Caco-2 (cell line): ENCODE data around the gene TMEM254. TPM values are rescaled to one million over a fixed set of nuclear protein-coding genes. Genes with fewer than 3 reads are reported as not detected.

Experiments
- BruUV-seq: library from RNA; stranded (reverse); fragments of 400-500 nt; replicated peaks from 2 replicates; lab custom pipeline; 2021; lab: Mats Ljungman, UMichigan
- CTCF ChIA-PET: fragments of 300-600 bp; sonication (Branson Sonifier 250); formaldehyde crosslinking; loops from one replicate; lab custom pipeline; 2022; ENCODE audit warnings: antibody characterized with exemption; lab: Charles Lee
- POLR2A ChIA-PET: fragments of 300-600 bp; sonication (Branson Sonifier 250); formaldehyde crosslinking; loops from one replicate; lab custom pipeline; 2022; ENCODE audit warnings: antibody characterized with exemption; lab: Charles Lee
- DNase-seq, 2 experiments: peaks; one replicate each; pipeline versions ENCODE4 v3.0.0 to v3.0.0-alpha.2; 2020 to 2022
- H3K27me3 ChIP-seq: replicated peaks from 2 replicates; pipeline ENCODE4 v1.6.0; 2011; ENCODE audit warnings: low read length; ENCODE audit not compliant: control insufficient read depth, insufficient read depth
- H3K36me3 ChIP-seq: 2 replicates; pipeline ENCODE4 v1.5.1; 2011; ENCODE audit warnings: low read length; ENCODE audit not compliant: control insufficient read depth, insufficient read depth
- H3K4me1 ChIP-seq: fragments of 250-450 bp; sonication (Bioruptor Pico); 2 replicates; pipeline ENCODE4 v1.5.1; 2020; ENCODE audit warnings: mild to moderate bottlenecking
- H3K4me3 ChIP-seq: 2 replicates; pipeline ENCODE4 v1.5.1; 2011; ENCODE audit warnings: low read depth, mild to moderate bottlenecking, control low read depth, low read length
- H3K9me3 ChIP-seq: fragments of 250-450 bp; sonication (Bioruptor Pico); 2 replicates; pipeline ENCODE4 v1.5.1; 2020; ENCODE audit warnings: mild to moderate bottlenecking, moderate library complexity
- H3K27ac Mint-ChIP-seq: one replicate; pipeline ENCODE4 v1.8.0; 2022; ENCODE audit warnings: mixed read lengths; ENCODE audit not compliant: unreplicated experiment
- H3K27me3 Mint-ChIP-seq: one replicate; pipeline ENCODE4 v1.8.0; 2022; ENCODE audit warnings: mixed read lengths; ENCODE audit not compliant: insufficient read depth, unreplicated experiment
- H3K36me3 Mint-ChIP-seq: one replicate; pipeline ENCODE4 v1.8.0; 2022; ENCODE audit warnings: mild to moderate bottlenecking, mixed read lengths; ENCODE audit not compliant: insufficient read depth, unreplicated experiment
- H3K4me1 Mint-ChIP-seq: one replicate; pipeline ENCODE4 v1.8.0; 2022; ENCODE audit warnings: low read depth, mixed read lengths; ENCODE audit not compliant: unreplicated experiment
- H3K4me3 Mint-ChIP-seq: one replicate; pipeline ENCODE4 v1.8.0; 2022; ENCODE audit warnings: mild to moderate bottlenecking, moderate library complexity, mixed read lengths; ENCODE audit not compliant: unreplicated experiment
- H3K9me3 Mint-ChIP-seq: one replicate; pipeline ENCODE4 v1.8.0; 2022; ENCODE audit warnings: mixed read lengths; ENCODE audit not compliant: unreplicated experiment
- CTCF ChIP-seq, 2 experiments: fragments of 200-600 bp in 1 of 2; IDR thresholded peaks; 1 replicate in 1 of 2; 2 replicates in 1 of 2; pipeline versions ENCODE4 v1.5.1 to v1.8.0; 2011 to 2022; ENCODE audit warnings: antibody characterized with exemption in 1 of 2, control low read depth in 1 of 2, inconsistent platforms in 1 of 2, low read depth in 1 of 2, low read length in 1 of 2, mild to moderate bottlenecking in 1 of 2, moderate library complexity in 1 of 2; ENCODE audit not compliant: insufficient read depth in 1 of 2, severe bottlenecking in 1 of 2, unreplicated experiment in 1 of 2
- intact Hi-C: fragments of 100-400 bp; cut with micrococcal nuclease; formaldehyde crosslinking; loops from one replicate; pipeline ENCODE4 v1.10.0; 2022; ENCODE audit not compliant: unreplicated experiment
- total RNA-seq: library from RNA; stranded (reverse); gene quantifications from 2 replicates; pipeline ENCODE4 v1.2.3, GENCODE V29; 2022

The TMEM254 gene
- total RNA-seq, 1 experiment from 2014 or later: 27.4 TPM

- no peak overlapping the region for H3K4me3 ChIP-seq
- Mint-ChIP-seq H3K36me3 (peaks cover 20% of the 10 kb centered on the region), H3K9me3 (no peaks in the 10 kb centered on the region), H3K27me3 (peaks cover 2% of the 10 kb centered on the region), H3K4me1 (peaks cover under 1% of the 10 kb centered on the region), H3K4me3 (no peak overlapping the region), H3K27ac (no peak overlapping the region)
- no peaks in the 10 kb centered on the region for H3K27me3 ChIP-seq
- TF ChIP-seq CTCF (IDR thresholded peaks at IDR 0.05; ENCODE audit: insufficient read depth in 1 of 2, low read depth in 1 of 2, low read length in 1 of 2, severe bottlenecking in 1 of 2, unreplicated experiment in 1 of 2): no peak
- no peaks in the 10 kb centered on the region for H3K36me3 ChIP-seq
- H3K9me3 ChIP-seq: no peaks in the 10 kb centered on the region
- ChIA-PET CTCF (no interaction called here), POLR2A (no interaction called here)
- intact Hi-C loops: no loop called here
- DNase-seq: no peak
- no peaks in the 10 kb centered on the region for H3K4me1 ChIP-seq
- BruUV-seq: no TSS peak
These were observed 60.8 kb downstream of the TMEM254 start for GRCh38 chr10:80139265-80139664.

- H3K27ac Mint-ChIP-seq: no peak overlapping the region
- TF ChIP-seq CTCF (IDR thresholded peaks at IDR 0.05; ENCODE audit: insufficient read depth in 1 of 2, low read depth in 1 of 2, low read length in 1 of 2, severe bottlenecking in 1 of 2, unreplicated experiment in 1 of 2): no peak
- Histone ChIP-seq H3K4me3 (no peak overlapping the region), H3K36me3 (no peaks in the 10 kb centered on the region), H3K27me3 (no peaks in the 10 kb centered on the region), H3K9me3 (no peaks in the 10 kb centered on the region), H3K4me1 (no peaks in the 10 kb centered on the region)
- H3K4me3 Mint-ChIP-seq: no peak overlapping the region
- H3K36me3 Mint-ChIP-seq: peaks cover 29% of the 10 kb centered on the region
- peaks cover 8% of the 10 kb centered on the region for H3K4me1 Mint-ChIP-seq
- POLR2A ChIA-PET: no interaction called here
- no peak for DNase-seq
- no TSS peak for BruUV-seq
- intact Hi-C loops: loop anchor here (5.0 to 10.0 kb wide), 2 partner anchors 67 to 635 kb away; partner anchors contain the start of gene ANXA11
- CTCF ChIA-PET: interaction anchor here (0.6 to 0.8 kb wide), 2 partner anchors 58 to 214 kb away, joined by 3 to 5 read pairs; no protein-coding TSS in a partner anchor
- H3K27me3 Mint-ChIP-seq: peaks cover 2% of the 10 kb centered on the region
- no peaks in the 10 kb centered on the region for H3K9me3 Mint-ChIP-seq
These were observed 61.8 kb downstream of the TMEM254 start for GRCh38 chr10:80140251-80140650.

GRCh38 chr10:80141696-80142460 is 63.4 kb downstream of the TMEM254 start:
- Mint-ChIP-seq H3K9me3 (no peaks in the 10 kb centered on the region), H3K27me3 (peaks cover 2% of the 10 kb centered on the region)
- intact Hi-C loops: loop anchor here (5.0 to 10.0 kb wide), 2 partner anchors 65 to 637 kb away; partner anchors contain the start of gene ANXA11

More at GRCh38 chr10:80141696-80142460, 63.4 kb downstream of the TMEM254 start:
- H3K4me3 ChIP-seq: no peak overlapping the region
- no peaks in the 10 kb centered on the region for H3K4me1 ChIP-seq
- BruUV-seq: no TSS peak
- Mint-ChIP-seq H3K27ac (no peak overlapping the region), H3K4me3 (no peak overlapping the region), H3K36me3 (peaks cover 42% of the 10 kb centered on the region), H3K4me1 (peaks cover 8% of the 10 kb centered on the region)
- POLR2A ChIA-PET: no interaction called here
- CTCF ChIA-PET: no interaction called here
- H3K36me3 ChIP-seq: no peaks in the 10 kb centered on the region
- DNase-seq: no peak
- TF ChIP-seq CTCF (IDR thresholded peaks at IDR 0.05; ENCODE audit: insufficient read depth in 1 of 2, low read depth in 1 of 2, low read length in 1 of 2, severe bottlenecking in 1 of 2, unreplicated experiment in 1 of 2): no peak
- H3K9me3 ChIP-seq: no peaks in the 10 kb centered on the region
- H3K27me3 ChIP-seq: no peaks in the 10 kb centered on the region

Other genes starting within 250 kb of the TMEM254 start
- gene SFTPD, start 129.6 kb upstream of the TMEM254 start, total RNA-seq: 0.39 TPM in 1 of 2 replicates, not detected in the other
- gene PLAC9, start 54.1 kb downstream of the TMEM254 start, total RNA-seq: not detected in 2 replicates
- gene ANXA11, start 126.9 kb downstream of the TMEM254 start, total RNA-seq: 316 and 327 TPM in 2 replicates
- gene MAT1A, start 211.0 kb downstream of the TMEM254 start, total RNA-seq: 3.2 and 3.4 TPM in 2 replicates